HepG2 (cell line): ENCODE results near the gene PRKACA. TPM values are rescaled to one million over a fixed set of nuclear protein-coding genes. Genes with fewer than 3 reads are reported as not detected.

Experiments
- HDAC1 ChIP-seq: sonication (generic); formaldehyde crosslinking; IDR thresholded peaks from 2 replicates; pipeline ENCODE4 v1.5.1; 2020; ENCODE audit warnings: mild to moderate bottlenecking, missing genetic modification reagents
- MAZ ChIP-seq, 2 experiments: sonication (generic) in 1 of 2; formaldehyde crosslinking in 1 of 2; IDR thresholded peaks; 2 replicates each; pipeline versions ENCODE4 v1.5.0 to v1.6.1; 2012 to 2020; ENCODE audit warnings: low read depth in 2 of 2, mild to moderate bottlenecking in 2 of 2, borderline replicate concordance in 1 of 2, improper control_type of control experiment in 1 of 2, low read length in 1 of 2, missing genetic modification reagents in 1 of 2, moderate library complexity in 1 of 2
- MTA3 ChIP-seq: sonication (generic); formaldehyde crosslinking; IDR thresholded peaks from 2 replicates; pipeline ENCODE4 v1.4.0; 2020; ENCODE audit warnings: missing genetic modification reagents
- MXD1 ChIP-seq: sonication (generic); formaldehyde crosslinking; IDR thresholded peaks from 2 replicates; pipeline ENCODE4 v1.4.0; 2020; ENCODE audit warnings: mild to moderate bottlenecking, missing genetic modification reagents
- POLR2G ChIP-seq: fragments of 200-400 bp; formaldehyde crosslinking; IDR thresholded peaks from 2 replicates; pipeline ENCODE4 v1.6.1; 2018; ENCODE audit warnings: mild to moderate bottlenecking, low read depth, low read length, moderate library complexity
- RFX1 ChIP-seq: fragments of 450-650 bp; IDR thresholded peaks from 2 replicates; pipeline ENCODE4 v1.6.1; 2017
- U2AF1 ChIP-seq: fragments of 200-400 bp; formaldehyde crosslinking; optimal IDR thresholded peaks from 2 replicates; pipeline ENCODE3; 2017; ENCODE audit warnings: mild to moderate bottlenecking, low read depth, low read length
- WIZ ChIP-seq: sonication (generic); formaldehyde crosslinking; IDR thresholded peaks from 2 replicates; pipeline ENCODE4 v1.5.1; 2020; ENCODE audit warnings: mild to moderate bottlenecking, missing genetic modification reagents
- ZBTB26 ChIP-seq: IDR thresholded peaks from 2 replicates; pipeline ENCODE4 v1.6.1; 2016; ENCODE audit warnings: missing compliant biosample characterization, missing genetic modification reagents, borderline replicate concordance
- ZFP37 ChIP-seq: sonication (generic); formaldehyde crosslinking; IDR thresholded peaks from 2 replicates; pipeline ENCODE4 v1.4.0; 2020; ENCODE audit warnings: missing genetic modification reagents, borderline replicate concordance
- ZNF274 ChIP-seq: sonication (generic); formaldehyde crosslinking; IDR thresholded peaks from 2 replicates; pipeline ENCODE4 v1.5.1; 2020; ENCODE audit warnings: mild to moderate bottlenecking, missing genetic modification reagents
- ZNF326 ChIP-seq: sonication (generic); formaldehyde crosslinking; IDR thresholded peaks from 2 replicates; pipeline ENCODE4 v1.4.0; 2020; ENCODE audit warnings: missing genetic modification reagents, borderline replicate concordance
- ZNF407 ChIP-seq: sonication (generic); formaldehyde crosslinking; IDR thresholded peaks from one replicate; pipeline ENCODE4 v1.5.1; 2020; ENCODE audit warnings: mild to moderate bottlenecking, missing genetic modification reagents; ENCODE audit errors: not compliant biosample characterization
- ZNF44 ChIP-seq: sonication (generic); formaldehyde crosslinking; IDR thresholded peaks from 2 replicates; pipeline ENCODE4 v1.5.1; 2020; ENCODE audit warnings: mild to moderate bottlenecking, missing genetic modification reagents
- ZNF713 ChIP-seq: sonication (generic); formaldehyde crosslinking; IDR thresholded peaks from 2 replicates; pipeline ENCODE4 v1.4.0; 2020; ENCODE audit warnings: mild to moderate bottlenecking, missing genetic modification reagents
- ZNF766 ChIP-seq: sonication (generic); formaldehyde crosslinking; IDR thresholded peaks from 2 replicates; pipeline ENCODE4 v1.5.0; 2020; ENCODE audit warnings: missing genetic modification reagents, borderline replicate concordance
- ZNF784 ChIP-seq: sonication (generic); formaldehyde crosslinking; IDR thresholded peaks from 2 replicates; pipeline ENCODE4 v1.5.1; 2020; ENCODE audit warnings: missing genetic modification reagents, mild to moderate bottlenecking, borderline replicate concordance
- ZNF792 ChIP-seq: IDR thresholded peaks from 2 replicates; pipeline ENCODE4 v1.6.1; 2016
- polyA plus RNA-seq, 8 experiments: library from polyadenylated mRNA; depleted of rRNA in 3 of 8; stranded (reverse) in 7 of 8; unstranded in 1 of 8; fragments of >200 nt; fragmentation: Illumina TruSeq in 4 of 8; extraction: Trizol in 4 of 8; gene quantifications; 2 replicates each; pipeline versions ENCODE4 v1.2.1 to v1.2.3, GENCODE V29; 2011 to 2016; ENCODE audit warnings: low read depth in 4 of 8, missing spikeins in 1 of 8, mixed read lengths in 1 of 8; ENCODE audit not compliant: insufficient read depth in 1 of 8
- total RNA-seq, 5 experiments: library from RNA; depleted of rRNA; stranded (reverse); fragments of >200 nt; fragmentation: Illumina TruSeq; extraction: Trizol; gene quantifications; 2 replicates each; pipeline ENCODE4 v1.2.3, GENCODE V29; 2016; ENCODE audit warnings: low read depth in 1 of 5

The PRKACA gene
- total and polyA plus RNA-seq, 2 of the 13 experiments (the other 11 are each of a cell fraction or from before 2014, with no cell fraction given), result 11.0 to 18.2 TPM

GRCh38 chr19:14081797-14082674 lies 35.5 kb downstream of the PRKACA start (continued):
- TF ChIP-seq ZNF407 (CRISPR knock-in tag), result peak; percentile 22
- no peak for TF ChIP-seq U2AF1
- TF ChIP-seq ZNF713, result no peak
- peak; percentile 50; the same call in 1 of the 2 replicates for TF ChIP-seq ZNF784
- no peak for TF ChIP-seq ZNF766 (CRISPR knock-in tag)
- TF ChIP-seq MXD1 (CRISPR knock-in tag), result 0 out of 2 replicates have a peak, but pooled peaks have one; percentile 46
- no peak for TF ChIP-seq POLR2G
- peak; percentile 46; the same call in 1 of the 2 replicates for TF ChIP-seq HDAC1 (CRISPR knock-in tag)
- TF ChIP-seq RFX1, result no peak
- TF ChIP-seq MAZ (IDR thresholded peaks at IDR 0.05; ENCODE audit: borderline replicate concordance, low read depth, low read length), result no peak
- TF ChIP-seq MAZ (CRISPR knock-in tag; IDR thresholded peaks at IDR 0.05; ENCODE audit: low read depth), result no peak
- TF ChIP-seq ZNF44 (CRISPR knock-in tag), result no peak
- 0 out of 2 replicates have a peak, but pooled peaks have one; percentile 2 for TF ChIP-seq WIZ
- TF ChIP-seq ZBTB26 (CRISPR knock-in tag), result no peak
- TF ChIP-seq ZNF274 (CRISPR knock-in tag), result peak; percentile 0; the same call in 1 of the 2 replicates
- TF ChIP-seq ZNF326 (CRISPR knock-in tag), result no peak
- TF ChIP-seq ZNF792 (CRISPR knock-in tag), result no peak
- TF ChIP-seq ZFP37 (CRISPR knock-in tag), result no peak
- TF ChIP-seq MTA3, result no peak
